ENCODE measurements around the gene SYNGR3.
A peak's percentile ranks its signal among the peaks of the same experiment; 100 is the strongest.

The SYNGR3 gene

GRCh38 chr16:2039274-2040031, 49.7 kb downstream of the SYNGR3 start:
- Histone ChIP-seq H3K9me3 (ENCODE audit: severe bottlenecking) (no peaks in the 10 kb centered on the region), H3K4me3 (ENCODE audit: low read depth, low read length) (no peak overlapping the region), H3K36me3 (peaks cover 21% of the 10 kb centered on the region), H3K27me3 (ENCODE audit: insufficient read depth, low read depth, severe bottlenecking) (no peaks in the 10 kb centered on the region), H3K27ac (peak overlapping the region; percentile 97)
- DNase-seq, result peak; percentile 49
- no peak for TF ChIP-seq CTCF (IDR thresholded peaks at IDR 0.05; ENCODE audit: low read depth, low read length)

- no peaks in the 10 kb centered on the region for H3K9me3 ChIP-seq (ENCODE audit: severe bottlenecking)
- H3K27ac ChIP-seq, result peak overlapping the region; percentile 97
- no peak for DNase-seq
- H3K36me3 ChIP-seq, result peaks cover 25% of the 10 kb centered on the region
- no peaks in the 10 kb centered on the region for H3K27me3 ChIP-seq (ENCODE audit: insufficient read depth, low read depth, severe bottlenecking)
- no peak overlapping the region for H3K4me3 ChIP-seq (ENCODE audit: low read depth, low read length)
- TF ChIP-seq CTCF (IDR thresholded peaks at IDR 0.05; ENCODE audit: low read depth, low read length), result no peak
Measured at GRCh38 chr16:2040041-2040786, 50.4 kb downstream of the SYNGR3 start.

- H3K27ac ChIP-seq, result peak overlapping the region; percentile 97
- DNase-seq, result no peak
- no peaks in the 10 kb centered on the region for H3K9me3 ChIP-seq (ENCODE audit: severe bottlenecking)
- no peak for TF ChIP-seq CTCF (IDR thresholded peaks at IDR 0.05; ENCODE audit: low read depth, low read length)
- peaks cover 32% of the 10 kb centered on the region for H3K36me3 ChIP-seq
- H3K4me3 ChIP-seq (ENCODE audit: low read depth, low read length), result no peak overlapping the region
- H3K27me3 ChIP-seq (ENCODE audit: insufficient read depth, low read depth, severe bottlenecking), result no peaks in the 10 kb centered on the region
Measured at GRCh38 chr16:2040787-2041522, 51.2 kb downstream of the SYNGR3 start.

- DNase-seq, result peak; percentile 94
- no peak for TF ChIP-seq CTCF (IDR thresholded peaks at IDR 0.05; ENCODE audit: low read depth, low read length)
- Histone ChIP-seq H3K27me3 (ENCODE audit: insufficient read depth, low read depth, severe bottlenecking) (no peaks in the 10 kb centered on the region), H3K36me3 (peaks cover 26% of the 10 kb centered on the region), H3K27ac (peak overlapping the region; percentile 97), H3K4me3 (ENCODE audit: low read depth, low read length) (peak overlapping the region; percentile 38), H3K9me3 (ENCODE audit: severe bottlenecking) (no peaks in the 10 kb centered on the region)
Measured at GRCh38 chr16:2042171-2042985, 52.6 kb downstream of the SYNGR3 start.

- Histone ChIP-seq H3K9me3 (ENCODE audit: severe bottlenecking) (no peaks in the 10 kb centered on the region), H3K4me3 (ENCODE audit: low read depth, low read length) (no peak overlapping the region), H3K27me3 (ENCODE audit: insufficient read depth, low read depth, severe bottlenecking) (no peaks in the 10 kb centered on the region), H3K36me3 (peaks cover 20% of the 10 kb centered on the region), H3K27ac (peak overlapping the region; percentile 82)
- DNase-seq, result no peak
- TF ChIP-seq CTCF (IDR thresholded peaks at IDR 0.05; ENCODE audit: low read depth, low read length), result no peak
Measured at GRCh38 chr16:2042986-2043666, 53.4 kb downstream of the SYNGR3 start.

Measured in WERI-Rb-1 (cell line).